Embryonic facial prominence (tissue), 1 donor: ENCODE measurements around the gene CENPX.
"Not testable (repeated sequence)": the region's sequence is repeated elsewhere in the genome, so short reads cannot be mapped to it uniquely, and the experiment has no call there.

ENCODE experiments used
- DNase-seq: peaks from one replicate; pipeline ENCODE4 v3.0.0-alpha.2; 2016; ENCODE audit errors: extremely low spot score

CENPX gene

GRCh38 chr17:82039695-82040299 lies 17.1 kb upstream of the CENPX start:
- no peak for DNase-seq

GRCh38 chr17:82038796-82039409 lies 16.2 kb upstream of the CENPX start:
- not testable (repeated sequence) for DNase-seq

- DNase-seq: no peak
Observed at GRCh38 chr17:82037889-82038195, 15.2 kb upstream of the CENPX start.

- peak; percentile 75 for DNase-seq
Observed at GRCh38 chr17:82037092-82037888, 14.6 kb upstream of the CENPX start, which contains the start of gene DCXR. Gene DCXR, minus strand, starts transcription at chr17:82037697. Its CDS starts 15 bp downstream, at chr17:82037682.

GRCh38 chr17:82036634-82037091 lies 14.0 kb upstream of the CENPX start:
- no peak for DNase-seq

GRCh38 chr17:82035956-82036633 lies 13.4 kb upstream of the CENPX start:
- DNase-seq: no peak

GRCh38 chr17:82035488-82035887 lies 12.8 kb upstream of the CENPX start:
- DNase-seq: no peak

- DNase-seq: no peak
Observed at GRCh38 chr17:82034371-82035011, 11.8 kb upstream of the CENPX start.

GRCh38 chr17:82033359-82034085 lies 10.8 kb upstream of the CENPX start:
- no peak for DNase-seq

GRCh38 chr17:82031885-82032627 lies 9.4 kb upstream of the CENPX start:
- no peak for DNase-seq

GRCh38 chr17:82031303-82031884 lies 8.7 kb upstream of the CENPX start, which contains the start of gene RAC3:
Gene RAC3, plus strand, starts transcription at chr17:82031678. Its CDS starts 84 bp downstream, at chr17:82031762.
- no peak for DNase-seq

GRCh38 chr17:82030470-82031302 lies 8.0 kb upstream of the CENPX start:
- DNase-seq: no peak

- DNase-seq: no peak
Observed at GRCh38 chr17:82029990-82030469, 7.4 kb upstream of the CENPX start.

GRCh38 chr17:82029391-82029790 lies 6.7 kb upstream of the CENPX start:
- no peak for DNase-seq

- no peak for DNase-seq
Observed at GRCh38 chr17:82028966-82029365, 6.3 kb upstream of the CENPX start.

- DNase-seq: no peak
Observed at GRCh38 chr17:82028246-82028645, 5.6 kb upstream of the CENPX start.

GRCh38 chr17:82025401-82026107 lies 2.9 kb upstream of the CENPX start:
- no peak for DNase-seq

GRCh38 chr17:82024859-82025258 lies 2.2 kb upstream of the CENPX start:
- DNase-seq: no peak
